Measurements from ENCODE around the gene WDR1. TPM values are rescaled to one million over a fixed set of nuclear protein-coding genes. Genes with fewer than 3 reads are reported as not detected.

The WDR1 gene
- total RNA-seq, 6 donors from 2014 or later, result 135 to 307 (median 183) TPM

- H3K27me3 ChIP-seq, result no peaks in the 10 kb centered on the region
- H3K36me3 ChIP-seq, result no peaks in the 10 kb centered on the region
- ATAC-seq (ENCODE audit: low FRiP score in 2 of 2), result peak; percentile 66 to 84
- TF ChIP-seq CTCF (IDR thresholded peaks at IDR 0.05) (peak; percentile 68 to 85 (median 73)), POLR2AphosphoS5 (IDR thresholded peaks at IDR 0.05) (no peak)
- DNase-seq, result peak in 1 of 2 donors; percentile 69
- H3K4me1 ChIP-seq, result peaks cover 0 to 6% (median 1%) of the 10 kb centered on the region in 4 donors
- 31 to 45% methylated on average over 6 to 8 of the region's 8 CpGs for WGBS, 2 donors
- no peak overlapping the region for H3K27ac ChIP-seq
- no peak overlapping the region for H3K4me3 ChIP-seq
- H3K9me3 ChIP-seq, result no peaks in the 10 kb centered on the region
Observed at GRCh38 chr4:10157478-10158332, 41.1 kb upstream of the WDR1 start.

GRCh38 chr4:10154241-10154640, 37.6 kb upstream of the WDR1 start:
- WGBS, 2 donors, result 83 to 92% methylated on average over 2 to 3 of the region's 3 CpGs
- DNase-seq (no peak), ATAC-seq (ENCODE audit: low FRiP score in 2 of 2) (no peak)
- no peak for TF ChIP-seq CTCF (IDR thresholded peaks at IDR 0.05)
- TF ChIP-seq POLR2AphosphoS5 (IDR thresholded peaks at IDR 0.05), result no peak
- no peak for TF ChIP-seq POLR2A (IDR thresholded peaks at IDR 0.05)
- TF ChIP-seq EP300 (IDR thresholded peaks at IDR 0.05), result no peak
- Histone ChIP-seq H3K4me3 (no peak overlapping the region), H3K9me3 (no peaks in the 10 kb centered on the region), H3K4me1 (peaks cover 0 to 6% (median 1%) of the 10 kb centered on the region in 4 donors), H3K36me3 (no peaks in the 10 kb centered on the region), H3K27ac (no peak overlapping the region), H3K27me3 (no peaks in the 10 kb centered on the region)

DNA sequence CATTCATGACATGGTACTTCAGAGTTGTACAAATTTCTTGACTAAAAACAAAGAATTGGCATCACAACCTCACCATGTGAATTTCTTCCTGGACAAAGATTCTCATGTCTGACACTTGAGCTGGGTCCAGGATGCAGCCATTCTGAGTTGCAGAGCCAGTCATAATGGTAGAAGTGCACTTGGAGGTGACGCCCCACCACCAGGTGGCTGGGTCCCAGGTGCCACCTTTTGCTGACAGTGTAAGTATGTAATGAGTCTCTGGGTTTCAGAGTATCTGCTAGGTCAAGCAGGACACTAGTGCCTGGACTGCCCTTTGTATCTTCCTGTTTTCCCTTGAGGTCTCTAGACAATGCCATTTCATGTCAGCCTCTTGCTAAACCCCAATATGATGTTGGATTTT, 36.6 kb upstream of the WDR1 start:
- no peaks in the 10 kb centered on the region for H3K27me3 ChIP-seq
- H3K4me3 ChIP-seq, result no peak overlapping the region
- no peaks in the 10 kb centered on the region for H3K36me3 ChIP-seq
- H3K4me1 ChIP-seq, result peaks cover 0 to 4% (median 1%) of the 10 kb centered on the region in 4 donors
- H3K27ac ChIP-seq, result no peak overlapping the region
- no peaks in the 10 kb centered on the region for H3K9me3 ChIP-seq
- no peak for ATAC-seq (ENCODE audit: low FRiP score in 2 of 2)
- TF ChIP-seq EP300 (IDR thresholded peaks at IDR 0.05) (no peak), POLR2AphosphoS5 (IDR thresholded peaks at IDR 0.05) (no peak), POLR2A (IDR thresholded peaks at IDR 0.05) (no peak), CTCF (IDR thresholded peaks at IDR 0.05) (no peak)
- DNase-seq, result no peak
- 86% methylated on average over 1 of the region's 1 CpG; no CpG with 5 or more reads in 1 of the 2 donors for WGBS, 2 donors

DNA sequence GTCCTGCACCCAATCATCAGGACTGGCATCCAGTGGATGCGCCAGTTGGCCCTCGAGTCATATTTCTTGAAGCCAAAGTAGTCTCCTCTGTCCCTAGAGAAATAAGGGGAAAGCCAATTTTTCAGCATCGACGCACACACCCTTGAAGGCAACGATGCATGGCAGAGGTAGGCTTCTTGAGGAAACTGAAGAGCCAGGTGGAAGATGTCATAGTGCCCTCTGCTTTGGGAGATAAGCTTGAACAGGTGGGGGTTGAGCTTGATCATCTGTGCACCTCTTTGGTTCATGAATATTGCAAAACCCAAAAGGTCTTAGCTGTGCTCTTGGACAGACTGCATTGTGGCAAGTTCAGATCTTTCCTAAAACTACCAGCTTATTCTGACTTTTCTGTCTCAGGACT, 34.6 kb upstream of the WDR1 start:
- H3K4me3 ChIP-seq, result no peak overlapping the region
- no peaks in the 10 kb centered on the region for H3K36me3 ChIP-seq
- TF ChIP-seq POLR2AphosphoS5 (IDR thresholded peaks at IDR 0.05), result no peak
- no peak for TF ChIP-seq EP300 (IDR thresholded peaks at IDR 0.05)
- no peak for TF ChIP-seq POLR2A (IDR thresholded peaks at IDR 0.05)
- TF ChIP-seq CTCF (IDR thresholded peaks at IDR 0.05), result no peak
- no peaks in the 10 kb centered on the region for H3K4me1 ChIP-seq
- H3K27me3 ChIP-seq, result no peaks in the 10 kb centered on the region
- WGBS, 2 donors, result 90 to 94% methylated on average over 5 of the region's 5 CpGs
- H3K9me3 ChIP-seq, result no peaks in the 10 kb centered on the region
- ATAC-seq (ENCODE audit: low FRiP score in 2 of 2), result no peak
- no peak for DNase-seq
- H3K27ac ChIP-seq, result no peak overlapping the region

GRCh38 chr4:10144966-10145365, 28.4 kb upstream of the WDR1 start:
- Histone ChIP-seq H3K36me3 (no peaks in the 10 kb centered on the region), H3K4me1 (no peaks in the 10 kb centered on the region), H3K27me3 (no peaks in the 10 kb centered on the region), H3K9me3 (no peaks in the 10 kb centered on the region), H3K4me3 (no peak overlapping the region), H3K27ac (no peak overlapping the region)
- DNase-seq (no peak), ATAC-seq (ENCODE audit: low FRiP score in 2 of 2) (no peak)
- 57 to 63% methylated on average over 4 of the region's 4 CpGs for WGBS, 2 donors
- TF ChIP-seq CTCF (IDR thresholded peaks at IDR 0.05), result no peak
- TF ChIP-seq EP300 (IDR thresholded peaks at IDR 0.05), result no peak
- no peak for TF ChIP-seq POLR2A (IDR thresholded peaks at IDR 0.05)
- no peak for TF ChIP-seq POLR2AphosphoS5 (IDR thresholded peaks at IDR 0.05)

All from upper lobe of left lung (tissue), 6 donors.